Mammary microvascular endothelial cell (primary cell): ENCODE results near the gene JUND. TPM values are rescaled to one million over a fixed set of nuclear protein-coding genes. Genes with fewer than 3 reads are reported as not detected.

Source experiments
- total RNA-seq: library from RNA; depleted of rRNA; stranded (reverse); fragments of >200 nt; gene quantifications from 2 replicates; pipeline ENCODE4 v1.2.3, GENCODE V29; 2015

The JUND gene
- total RNA-seq, result 210 and 293 TPM in 2 replicates

DNA sequence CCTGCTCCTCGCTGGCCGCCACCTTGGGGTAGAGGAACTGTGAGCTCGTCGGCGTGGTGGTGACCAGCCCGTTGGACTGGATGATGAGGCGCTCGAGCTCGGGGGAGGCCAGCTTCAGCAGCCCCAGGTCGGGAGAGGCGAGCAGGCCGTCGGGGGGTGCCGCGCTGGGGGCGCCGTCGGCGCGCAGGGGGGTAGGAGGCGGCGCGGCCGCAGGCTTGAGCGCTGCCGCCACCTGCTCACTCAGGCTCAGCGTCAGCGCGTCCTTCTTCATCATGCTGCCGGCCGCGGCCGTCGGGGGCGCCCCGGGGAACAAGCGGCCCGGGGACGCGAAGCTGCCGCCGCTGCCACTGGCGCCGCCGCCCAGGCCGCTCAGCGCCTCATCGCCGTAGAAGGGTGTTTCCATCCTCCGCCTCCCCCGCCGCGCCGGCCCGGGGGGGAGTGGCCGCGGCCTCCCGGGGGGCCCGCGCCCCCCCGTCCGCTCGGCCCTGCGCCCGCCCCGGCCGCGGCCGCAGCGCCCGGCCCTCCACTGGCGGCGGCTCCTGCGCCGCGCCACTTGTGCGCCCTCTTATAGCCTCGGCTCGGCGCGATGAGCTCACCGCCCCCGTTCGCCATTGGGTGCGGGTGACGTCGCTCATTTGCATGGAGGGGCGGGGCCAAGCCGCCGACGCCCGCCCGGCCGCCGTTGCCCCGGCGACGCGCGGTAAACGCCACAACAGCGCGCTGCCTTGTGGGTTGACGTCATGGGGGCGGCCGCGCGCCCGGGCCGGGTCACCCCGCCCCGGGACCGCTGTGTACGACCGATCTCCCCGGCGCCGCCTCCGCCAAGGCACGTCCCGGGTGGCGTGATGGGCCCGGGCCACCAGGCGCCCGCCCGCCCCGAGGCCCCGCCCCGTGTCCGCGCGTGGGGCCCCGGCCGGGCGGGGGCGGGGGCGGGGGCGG is at the start of gene JUND:
JUND (minus strand) TSS at position 541 of the 939 bp plus-strand sequence; CDS start at position 403, 138 bp downstream.

DNA sequence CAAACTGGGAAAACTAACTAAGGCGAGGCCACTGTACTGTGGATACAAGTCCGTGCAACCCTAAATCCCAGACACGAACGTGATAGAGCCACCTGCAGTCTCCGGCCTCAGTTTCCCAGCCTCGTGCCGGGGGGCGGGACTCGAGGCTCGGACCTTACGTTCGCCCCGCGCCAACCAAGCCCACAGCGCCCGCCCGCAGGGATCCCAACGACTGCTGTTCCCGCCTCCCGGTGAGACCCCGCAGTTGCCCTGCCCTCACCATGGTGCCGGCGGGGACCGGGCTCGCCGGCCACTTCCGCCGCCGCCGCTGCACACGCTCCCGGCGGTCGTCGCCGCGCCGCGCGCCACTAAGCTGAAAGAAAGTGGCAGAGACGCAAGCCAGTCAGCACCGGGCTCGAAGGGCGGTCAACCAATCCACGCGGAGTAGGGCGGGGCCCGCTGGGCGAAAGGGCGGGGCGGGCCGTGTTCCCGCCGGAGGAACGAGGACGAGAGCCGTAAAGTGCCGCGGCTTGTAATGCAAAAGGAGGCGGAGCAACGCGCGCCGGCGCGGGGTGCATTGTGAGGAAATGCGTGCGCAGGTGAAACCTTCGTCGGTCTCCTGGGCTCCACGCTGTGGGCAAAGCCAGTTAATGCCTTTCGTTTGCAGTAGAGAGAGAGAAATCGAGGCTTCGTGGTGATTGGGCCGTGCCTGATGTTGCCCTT is 41.5 kb upstream of the JUND start, which contains the start of gene LSM4:
LSM4 (minus strand) TSS at position 318 of the 702 bp plus-strand sequence; CDS start at position 262, 56 bp downstream.

GRCh38 chr19:18274219-18274780 is 7.1 kb downstream of the JUND start, which contains the start of gene IQCN:
TSS of gene IQCN (minus strand) at chr19:18274452. CDS start at chr19:18269478, 4,974 bp downstream.

Other genes starting within 250 kb of the JUND start
- gene IL12RB1, start 194.7 kb downstream of the JUND start, total RNA-seq, result 0.64 and 0.87 TPM in 2 replicates
- 3.5 and 3.6 TPM in 2 replicates for gene MAST3, start 183.8 kb downstream of the JUND start, total RNA-seq
- gene PIK3R2, start 128.5 kb downstream of the JUND start, total RNA-seq, result 2.2 and 7.3 TPM in 2 replicates
- gene IFI30, start 107.8 kb downstream of the JUND start, total RNA-seq, result 16.9 and 21.9 TPM in 2 replicates
- gene MPV17L2, start 88.4 kb downstream of the JUND start, total RNA-seq, result 31.2 and 59.0 TPM in 2 replicates
- 0.60 and 1.5 TPM in 2 replicates for gene RAB3A, start 77.6 kb downstream of the JUND start, total RNA-seq
- gene PDE4C, start 55.2 kb downstream of the JUND start, total RNA-seq, result 0.25 and 0.27 TPM in 2 replicates
- gene IQCN, start 7.2 kb downstream of the JUND start, total RNA-seq, result 0.10 and 0.13 TPM in 2 replicates
- 333 and 341 TPM in 2 replicates for gene LSM4, start 41.5 kb upstream of the JUND start, total RNA-seq
- gene PGPEP1, start 59.0 kb upstream of the JUND start, total RNA-seq, result 8.5 and 18.4 TPM in 2 replicates
- 412 and 428 TPM in 2 replicates for gene GDF15, start 104.5 kb upstream of the JUND start, total RNA-seq
- not detected in 2 replicates for gene LRRC25, start 116.0 kb upstream of the JUND start, total RNA-seq
- gene SSBP4, start 137.8 kb upstream of the JUND start, total RNA-seq, result 134 and 141 TPM in 2 replicates
- gene ISYNA1, start 156.5 kb upstream of the JUND start, total RNA-seq, result 24.8 and 26.0 TPM in 2 replicates
- 13.9 and 17.0 TPM in 2 replicates for gene ELL, start 240.4 kb upstream of the JUND start, total RNA-seq